ENCODE data around the gene SIGLECL1. TPM values are rescaled to one million over a fixed set of nuclear protein-coding genes. Genes with fewer than 3 reads are reported as not detected.
"Not testable (repeated sequence)": the region's sequence is repeated elsewhere in the genome, so short reads cannot be mapped to it uniquely, and the experiment has no call there.

The SIGLECL1 gene
- not detected for total RNA-seq

DNA sequence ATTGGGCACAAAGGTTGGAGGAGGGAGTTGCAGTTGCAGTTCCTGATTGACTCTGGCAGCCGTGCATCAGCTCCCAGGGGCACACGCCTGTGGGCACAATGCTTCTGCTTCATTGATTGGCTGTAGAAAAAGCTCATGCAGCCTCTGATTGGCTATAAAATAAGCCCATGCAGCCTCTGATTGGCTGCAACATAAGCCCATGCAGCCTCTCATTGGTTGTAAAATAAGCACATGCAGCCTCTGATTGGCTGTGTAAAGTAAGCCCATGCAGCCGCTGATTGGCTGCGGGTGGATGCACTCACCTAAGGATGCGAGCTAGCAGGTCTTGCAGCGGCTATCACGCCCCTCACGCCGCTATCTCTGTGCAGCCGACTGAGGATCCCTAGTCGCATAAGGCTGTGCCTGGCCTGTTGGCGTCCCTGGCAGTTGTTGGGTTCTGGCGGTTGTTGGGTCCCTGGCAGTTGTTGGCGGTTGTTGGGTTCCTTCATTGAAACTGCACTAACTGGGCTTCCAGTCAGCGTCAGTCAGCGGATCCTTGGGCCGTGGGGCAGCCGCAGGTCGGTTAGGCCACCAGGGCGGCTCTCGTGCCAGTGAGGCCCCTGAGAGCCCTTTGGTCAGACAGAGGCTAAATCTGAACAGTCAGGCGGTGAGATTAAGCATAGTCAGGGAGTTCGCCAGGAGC is at the start of gene SIGLECL1:
TSS of gene SIGLECL1 (plus strand) at position 295 of the 682 bp plus-strand sequence. CDS start 12,993 bp downstream, outside the sequence.
- Histone ChIP-seq H3K4me1 (ENCODE audit: insufficient read depth, low read length) (peaks cover 41% of the 10 kb centered on the region), H3K27me3 (ENCODE audit: insufficient read depth, low read length) (no peaks in the 10 kb centered on the region), H3K4me3 (ENCODE audit: low read length) (no peak within 1 kb of the TSS), H3K9me3 (ENCODE audit: low read depth, low read length) (no peaks in the 10 kb centered on the region)

DNA sequence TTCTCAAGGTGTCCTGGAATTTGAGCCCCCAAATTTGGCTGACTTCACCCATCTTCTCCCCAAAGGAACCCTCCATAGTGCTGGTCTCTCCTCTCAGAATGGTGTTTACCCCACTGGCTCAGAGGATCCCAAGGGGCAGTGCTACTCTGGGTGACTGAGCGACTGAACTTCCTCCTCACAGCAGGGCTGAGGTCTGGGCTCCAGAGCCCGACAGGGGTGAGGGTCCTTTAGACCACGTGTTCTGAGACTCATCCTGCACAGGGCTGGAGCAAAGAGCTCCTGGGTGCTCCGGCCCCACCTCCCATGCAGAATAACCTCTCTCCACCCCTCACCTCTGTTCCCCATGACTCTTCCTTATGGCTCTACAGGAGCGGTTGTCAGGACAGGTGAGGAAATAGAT is 49.2 kb upstream of the SIGLECL1 start:
- no peak overlapping the region for H3K4me3 ChIP-seq (ENCODE audit: low read length)
- peaks cover 18% of the 10 kb centered on the region for H3K4me1 ChIP-seq (ENCODE audit: insufficient read depth, low read length)
- H3K27me3 ChIP-seq (ENCODE audit: insufficient read depth, low read length), result no peaks in the 10 kb centered on the region
- no peaks in the 10 kb centered on the region for H3K9me3 ChIP-seq (ENCODE audit: low read depth, low read length)

DNA sequence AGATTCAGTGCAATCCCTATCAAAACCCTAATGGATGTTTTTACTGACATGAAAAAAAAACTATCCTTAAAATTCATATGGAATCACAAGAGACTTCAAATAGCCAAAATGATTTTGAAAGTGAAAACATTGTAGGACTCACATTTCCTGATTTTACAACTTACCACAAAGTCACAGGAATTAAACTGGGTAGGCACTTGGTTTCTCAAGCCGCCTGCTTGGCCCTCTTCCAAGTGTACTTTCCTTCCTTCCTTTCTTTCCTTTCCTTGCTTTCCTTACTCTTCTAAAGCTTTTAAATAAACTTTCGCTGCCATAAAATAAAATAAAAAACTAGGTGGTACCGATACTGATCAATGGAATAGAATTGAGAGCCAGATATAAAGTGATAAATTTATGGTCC is 47.0 kb upstream of the SIGLECL1 start:
- H3K9me3 ChIP-seq (ENCODE audit: low read depth, low read length), result no peaks in the 10 kb centered on the region
- H3K4me3 ChIP-seq (ENCODE audit: low read length), result no peak overlapping the region
- no peaks in the 10 kb centered on the region for H3K27me3 ChIP-seq (ENCODE audit: insufficient read depth, low read length)
- H3K4me1 ChIP-seq (ENCODE audit: insufficient read depth, low read length), result peaks cover 18% of the 10 kb centered on the region

DNA sequence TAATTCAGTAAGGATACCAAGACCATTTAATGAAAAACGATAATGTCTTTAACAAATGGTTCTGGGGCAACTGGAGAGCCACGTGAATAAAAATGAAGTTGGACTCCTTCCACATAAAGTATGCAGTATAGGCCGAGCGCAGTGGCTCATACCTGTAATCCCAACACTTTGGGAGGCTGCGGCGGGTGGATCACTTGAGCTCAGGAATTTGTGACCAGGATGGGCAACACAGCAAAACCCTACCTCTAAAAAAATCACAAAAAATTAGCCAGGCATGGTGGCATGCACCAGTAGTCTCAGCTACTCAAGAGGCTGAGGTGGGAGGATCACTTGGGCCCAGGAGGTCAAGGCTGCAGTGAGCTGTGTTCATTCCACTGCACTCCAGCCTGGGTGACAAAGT is 46.6 kb upstream of the SIGLECL1 start:
- H3K9me3 ChIP-seq (ENCODE audit: low read depth, low read length), result no peaks in the 10 kb centered on the region
- peaks cover 18% of the 10 kb centered on the region for H3K4me1 ChIP-seq (ENCODE audit: insufficient read depth, low read length)
- H3K27me3 ChIP-seq (ENCODE audit: insufficient read depth, low read length), result no peaks in the 10 kb centered on the region
- no peak overlapping the region for H3K4me3 ChIP-seq (ENCODE audit: low read length)

DNA sequence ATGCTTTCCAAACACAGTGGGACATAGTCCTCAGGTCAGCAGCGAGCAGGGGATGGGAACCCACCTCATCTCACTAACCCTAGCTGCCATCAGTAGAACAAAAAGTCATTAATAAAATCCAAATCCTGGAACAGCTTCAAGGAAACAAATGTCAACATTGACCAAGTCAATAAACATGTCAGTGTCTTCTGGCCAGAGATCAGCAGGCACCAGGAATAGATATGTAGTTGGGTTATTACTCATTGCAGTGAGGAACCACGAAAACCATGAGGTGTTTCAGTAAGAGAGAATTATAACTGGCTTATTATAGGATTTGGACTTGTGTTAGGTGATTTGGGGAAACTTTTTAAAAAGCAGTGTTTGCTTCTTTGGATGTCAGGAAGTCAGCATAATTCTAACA is 43.1 kb upstream of the SIGLECL1 start:
- H3K4me1 ChIP-seq (ENCODE audit: insufficient read depth, low read length), result peaks cover 42% of the 10 kb centered on the region
- H3K4me3 ChIP-seq (ENCODE audit: low read length), result no peak overlapping the region
- H3K9me3 ChIP-seq (ENCODE audit: low read depth, low read length), result no peaks in the 10 kb centered on the region
- no peaks in the 10 kb centered on the region for H3K27me3 ChIP-seq (ENCODE audit: insufficient read depth, low read length)

DNA sequence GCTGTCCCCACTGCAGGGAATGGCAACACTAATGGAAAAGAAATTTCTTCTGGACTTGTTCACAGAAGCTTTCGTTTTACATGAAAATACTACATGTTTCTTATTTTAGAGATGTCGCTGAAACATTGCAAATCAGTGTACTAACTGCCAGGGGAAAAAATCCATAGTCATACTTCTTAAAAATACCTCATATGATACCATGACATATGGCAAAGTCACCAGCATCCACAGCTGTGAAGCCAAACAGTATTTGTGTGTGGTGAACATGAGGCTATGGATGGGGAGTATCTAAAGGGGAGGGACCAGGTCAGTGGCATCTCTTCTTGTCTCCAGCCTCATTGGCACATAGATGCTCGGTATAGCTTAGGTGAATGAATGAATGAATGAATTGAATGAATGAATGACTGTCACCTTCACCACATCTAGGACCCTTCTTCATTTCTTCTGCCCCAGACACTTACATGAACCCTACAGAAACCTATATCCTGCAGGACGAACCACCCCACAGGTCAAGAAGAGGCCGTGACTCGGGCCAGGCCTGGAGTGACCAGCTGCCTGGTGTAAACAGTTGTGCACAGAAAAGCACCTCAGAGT is 40.6 kb upstream of the SIGLECL1 start:
- peaks cover 29% of the 10 kb centered on the region for H3K4me1 ChIP-seq (ENCODE audit: insufficient read depth, low read length)
- no peak overlapping the region for H3K4me3 ChIP-seq (ENCODE audit: low read length)
- H3K9me3 ChIP-seq (ENCODE audit: low read depth, low read length), result no peaks in the 10 kb centered on the region
- H3K27me3 ChIP-seq (ENCODE audit: insufficient read depth, low read length), result no peaks in the 10 kb centered on the region

DNA sequence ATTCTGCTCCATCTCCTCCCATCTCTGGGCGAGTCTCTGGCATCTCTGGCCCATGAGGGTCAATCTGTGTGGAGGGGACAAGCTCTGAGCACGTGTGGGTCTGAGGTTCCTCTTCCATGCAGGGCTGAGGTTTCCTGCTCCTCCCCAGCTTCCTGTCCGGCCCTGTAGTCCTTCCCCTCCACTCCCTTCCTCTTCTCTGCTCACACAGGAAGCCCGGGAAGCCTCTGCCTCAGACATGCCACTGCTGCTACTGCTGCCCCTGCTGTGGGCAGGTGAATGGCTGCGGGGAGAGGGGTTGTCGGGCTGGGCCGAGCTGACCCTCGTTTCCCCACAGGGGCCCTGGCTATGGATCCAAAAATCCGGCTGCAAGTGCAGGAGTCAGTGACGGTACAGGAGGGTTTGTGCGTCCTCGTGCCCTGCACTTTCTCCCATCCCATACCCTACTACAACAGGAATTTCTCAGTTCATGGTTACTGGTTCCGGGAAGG is 40.0 kb upstream of the SIGLECL1 start:
- H3K9me3 ChIP-seq (ENCODE audit: low read depth, low read length); H3K27me3 ChIP-seq (ENCODE audit: insufficient read depth, low read length): not testable (repeated sequence)
- peaks cover 29% of the 10 kb centered on the region for H3K4me1 ChIP-seq (ENCODE audit: insufficient read depth, low read length)
- peak overlapping the region; percentile 2 for H3K4me3 ChIP-seq (ENCODE audit: low read length)

DNA sequence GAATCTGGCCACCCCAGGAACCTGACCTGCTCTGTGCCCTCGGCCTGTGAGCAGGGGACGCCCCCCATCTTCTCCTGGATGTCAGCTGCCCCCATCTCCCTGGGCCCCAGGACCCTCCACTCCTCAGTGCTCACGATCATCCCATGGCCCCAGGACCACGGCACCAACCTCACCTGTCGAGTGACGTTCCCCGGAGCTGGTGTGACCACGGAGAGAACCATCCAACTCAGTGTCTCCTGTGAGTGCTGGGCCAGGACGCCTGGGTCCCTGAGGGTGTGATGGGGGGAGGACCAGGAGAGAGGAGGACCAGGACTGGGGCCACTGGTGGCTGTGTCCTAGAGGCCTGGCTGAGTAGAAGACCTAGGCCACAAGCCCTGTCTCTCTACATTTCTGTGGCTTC is 39.0 kb upstream of the SIGLECL1 start:
- H3K4me1 ChIP-seq (ENCODE audit: insufficient read depth, low read length), result peaks cover 29% of the 10 kb centered on the region
- H3K27me3 ChIP-seq (ENCODE audit: insufficient read depth, low read length), result no peaks in the 10 kb centered on the region
- H3K9me3 ChIP-seq (ENCODE audit: low read depth, low read length), result no peaks in the 10 kb centered on the region
- H3K4me3 ChIP-seq (ENCODE audit: low read length), result no peak overlapping the region

DNA sequence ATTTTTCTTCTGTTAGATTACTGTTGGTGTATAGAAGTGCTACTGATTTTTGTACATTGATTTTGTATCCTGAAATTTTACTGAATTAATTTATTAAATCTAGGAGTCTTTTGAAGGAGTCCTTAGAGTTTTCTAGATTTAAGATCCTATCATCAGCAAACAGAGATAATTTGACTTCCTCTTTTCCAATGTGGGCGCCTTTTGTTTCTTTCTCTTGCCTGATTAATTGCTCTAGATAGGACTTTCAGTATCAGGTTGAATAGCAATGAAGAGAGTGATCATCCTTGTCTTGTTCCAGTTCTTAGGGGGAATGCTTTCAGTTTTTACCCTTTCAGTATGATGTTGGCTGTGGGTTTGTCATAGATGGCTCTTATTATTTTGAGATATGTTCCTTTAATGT is 31.6 kb upstream of the SIGLECL1 start:
- Histone ChIP-seq H3K4me3 (ENCODE audit: low read length) (no peak overlapping the region), H3K27me3 (ENCODE audit: insufficient read depth, low read length) (no peaks in the 10 kb centered on the region), H3K9me3 (ENCODE audit: low read depth, low read length) (no peaks in the 10 kb centered on the region), H3K4me1 (ENCODE audit: insufficient read depth, low read length) (peaks cover 11% of the 10 kb centered on the region)

DNA sequence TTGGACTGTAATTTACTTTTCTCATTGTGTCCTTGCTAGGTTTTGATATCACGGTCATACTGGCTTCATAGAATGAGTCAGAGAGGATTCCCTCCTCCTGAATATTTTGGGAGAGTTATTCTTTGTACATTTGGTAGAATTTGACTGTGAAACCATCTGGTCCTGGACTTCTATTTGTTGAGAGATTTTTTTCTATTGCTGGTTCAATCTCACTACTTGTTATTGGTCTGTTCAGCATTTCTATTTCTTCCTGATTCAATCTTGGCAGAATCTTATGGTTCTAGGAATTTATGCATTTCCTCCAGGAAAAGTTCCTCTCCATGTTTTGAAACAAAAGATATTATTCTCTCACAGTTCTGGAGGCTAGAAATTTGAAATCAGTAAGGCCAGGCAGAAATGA is 30.9 kb upstream of the SIGLECL1 start:
- Histone ChIP-seq H3K4me3 (ENCODE audit: low read length) (no peak overlapping the region), H3K27me3 (ENCODE audit: insufficient read depth, low read length) (no peaks in the 10 kb centered on the region), H3K4me1 (ENCODE audit: insufficient read depth, low read length) (peaks cover 16% of the 10 kb centered on the region), H3K9me3 (ENCODE audit: low read depth, low read length) (no peaks in the 10 kb centered on the region)

DNA sequence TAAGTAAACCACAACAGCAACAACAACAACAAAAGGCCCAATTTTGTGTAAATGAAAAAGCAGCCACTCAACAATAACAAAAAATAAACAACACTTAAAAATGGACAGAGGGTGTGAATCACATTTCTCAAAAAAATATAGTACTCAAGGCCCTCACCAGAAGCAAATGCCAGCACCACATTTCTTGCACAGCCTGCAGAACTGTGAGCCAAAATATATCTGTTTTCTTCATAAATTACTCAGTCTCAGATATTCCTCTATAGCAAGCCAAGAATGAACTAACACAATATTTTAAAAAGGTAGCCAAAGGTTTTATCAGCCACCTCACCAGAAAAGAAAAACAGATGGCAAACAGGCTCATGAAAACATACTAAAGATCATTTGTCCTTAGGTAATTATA is 29.9 kb upstream of the SIGLECL1 start:
- H3K9me3 ChIP-seq (ENCODE audit: low read depth, low read length), result no peaks in the 10 kb centered on the region
- H3K27me3 ChIP-seq (ENCODE audit: insufficient read depth, low read length), result no peaks in the 10 kb centered on the region
- no peak overlapping the region for H3K4me3 ChIP-seq (ENCODE audit: low read length)
- peaks cover 24% of the 10 kb centered on the region for H3K4me1 ChIP-seq (ENCODE audit: insufficient read depth, low read length)

DNA sequence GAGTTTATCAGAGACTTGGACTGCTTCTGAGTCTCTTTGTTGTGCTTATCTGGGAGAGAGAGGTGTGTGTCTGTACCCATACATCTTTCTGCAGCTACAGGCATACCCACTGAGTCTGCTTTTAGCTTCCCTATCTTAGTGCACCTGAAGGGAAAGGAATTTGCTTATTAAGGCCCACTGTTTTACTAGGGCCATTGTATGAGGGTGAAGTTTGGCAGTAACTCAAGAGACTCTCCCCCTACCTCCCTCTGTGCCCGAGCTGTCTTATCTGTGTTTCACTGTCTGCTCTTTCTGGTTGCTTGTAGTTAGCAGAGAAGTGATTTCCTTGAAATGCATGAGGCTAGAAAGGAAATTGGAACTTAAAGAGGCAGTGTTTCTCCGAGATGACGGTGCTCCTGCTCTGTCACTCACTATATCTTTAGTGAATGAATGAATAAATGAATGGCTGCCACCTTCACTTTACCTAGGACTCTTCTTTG is 26.7 kb upstream of the SIGLECL1 start:
- Histone ChIP-seq H3K4me3 (ENCODE audit: low read length) (no peak overlapping the region), H3K4me1 (ENCODE audit: insufficient read depth, low read length) (peaks cover 44% of the 10 kb centered on the region), H3K9me3 (ENCODE audit: low read depth, low read length) (no peaks in the 10 kb centered on the region), H3K27me3 (ENCODE audit: insufficient read depth, low read length) (no peaks in the 10 kb centered on the region)

DNA sequence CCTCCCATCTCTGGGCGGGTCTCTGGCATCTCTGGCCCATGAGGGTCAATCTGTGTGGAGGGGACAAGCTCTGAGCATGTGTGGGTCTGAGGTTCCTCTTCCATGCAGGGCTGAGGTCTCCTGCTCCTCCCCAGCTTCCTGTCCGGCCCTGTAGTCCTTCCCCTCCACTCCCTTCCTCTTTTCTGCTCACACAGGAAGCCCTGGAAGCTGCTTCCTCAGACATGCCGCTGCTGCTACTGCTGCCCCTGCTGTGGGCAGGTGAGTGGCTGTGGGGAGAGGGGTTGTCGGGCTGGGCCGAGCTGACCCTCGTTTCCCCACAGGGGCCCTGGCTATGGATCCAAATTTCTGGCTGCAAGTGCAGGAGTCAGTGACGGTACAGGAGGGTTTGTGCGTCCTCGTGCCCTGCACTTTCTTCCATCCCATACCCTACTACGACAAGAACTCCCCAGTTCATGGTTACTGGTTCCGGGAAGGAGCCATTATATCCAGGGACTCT is 25.9 kb upstream of the SIGLECL1 start, which contains the start of gene CD33:
TSS of gene CD33 (plus strand) at position 183 of the 496 bp plus-strand sequence. CDS start at position 222, 39 bp downstream.
- H3K9me3 ChIP-seq (ENCODE audit: low read depth, low read length); H3K27me3 ChIP-seq (ENCODE audit: insufficient read depth, low read length): not testable (repeated sequence)
- H3K4me1 ChIP-seq (ENCODE audit: insufficient read depth, low read length), result peaks cover 41% of the 10 kb centered on the region
- H3K4me3 ChIP-seq (ENCODE audit: low read length), result peak within 1 kb of the TSS; percentile 49

DNA sequence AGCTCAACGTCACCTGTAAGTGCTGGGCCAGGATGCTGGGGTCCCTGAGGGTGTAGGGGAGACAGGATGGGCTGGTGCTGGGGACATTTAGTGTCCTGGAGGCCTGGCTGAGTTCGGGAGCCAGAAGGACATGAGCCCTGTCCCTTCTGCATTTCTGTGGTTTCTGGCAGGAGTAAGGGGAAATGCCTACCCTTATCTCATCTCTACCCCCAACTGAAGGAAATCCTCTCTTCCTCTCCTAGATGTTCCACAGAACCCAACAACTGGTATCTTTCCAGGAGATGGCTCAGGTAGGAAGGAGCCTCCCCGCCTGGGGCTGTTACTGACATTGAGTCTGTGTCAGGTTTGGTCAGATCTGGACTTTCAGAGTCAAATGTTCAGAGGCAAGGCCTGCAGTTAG is 24.8 kb upstream of the SIGLECL1 start:
- Histone ChIP-seq H3K4me3 (ENCODE audit: low read length) (peak overlapping the region; percentile 49), H3K27me3 (ENCODE audit: insufficient read depth, low read length) (no peaks in the 10 kb centered on the region), H3K4me1 (ENCODE audit: insufficient read depth, low read length) (peaks cover 41% of the 10 kb centered on the region), H3K9me3 (ENCODE audit: low read depth, low read length) (no peaks in the 10 kb centered on the region)

DNA sequence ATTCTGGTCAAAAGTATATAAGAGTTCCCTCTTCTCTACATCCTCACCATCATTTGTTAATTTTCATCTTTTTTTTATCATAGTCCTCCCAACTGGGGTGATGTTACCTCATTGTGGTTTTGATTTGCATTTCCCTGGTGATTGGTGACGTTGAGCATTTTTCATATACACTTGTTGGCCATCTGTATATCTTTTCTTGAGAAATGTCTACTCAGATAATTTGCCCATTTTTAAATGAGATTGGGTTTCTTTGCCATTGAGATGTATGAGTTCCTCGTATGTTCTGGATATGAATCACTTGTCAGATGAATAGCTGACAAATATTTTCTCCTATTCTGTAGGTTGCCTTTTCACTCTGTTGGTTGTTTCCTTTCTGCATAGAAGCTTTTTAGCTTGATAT is 23.6 kb upstream of the SIGLECL1 start:
- Histone ChIP-seq H3K27me3 (ENCODE audit: insufficient read depth, low read length) (no peaks in the 10 kb centered on the region), H3K9me3 (ENCODE audit: low read depth, low read length) (no peaks in the 10 kb centered on the region), H3K4me1 (ENCODE audit: insufficient read depth, low read length) (peaks cover 41% of the 10 kb centered on the region), H3K4me3 (ENCODE audit: low read length) (no peak overlapping the region)
